DOHH2 (cell line): ENCODE data around the gene RCN1.

Experiments
- H3F3A ChIP-seq: fragments of 200-600 bp; sonication (generic), shearing (Covaris generic); 2 replicates; pipeline ENCODE4 v1.6.0; 2016; ENCODE audit warnings: antibody characterized with exemption, mild to moderate bottlenecking; ENCODE audit not compliant: control insufficient read depth, insufficient read depth
- H3K27ac ChIP-seq: fragments of 200-600 bp; sonication (generic); 2 replicates; pipeline ENCODE4 v1.5.1; 2014; ENCODE audit warnings: low read depth, mild to moderate bottlenecking, low read length, moderate library complexity
- H3K27me3 ChIP-seq: fragments of 200-600 bp; sonication (generic); 2 replicates; pipeline ENCODE4 v1.6.1; 2014; ENCODE audit warnings: mild to moderate bottlenecking, low read length, mixed read lengths; ENCODE audit not compliant: control insufficient read depth
- H3K36me3 ChIP-seq: fragments of 200-600 bp; sonication (generic); 2 replicates; pipeline ENCODE4 v1.6.1; 2014; ENCODE audit warnings: mild to moderate bottlenecking, low read length, moderate library complexity, mixed read lengths; ENCODE audit not compliant: control insufficient read depth
- H3K4me1 ChIP-seq: fragments of 200-600 bp; sonication (generic); 2 replicates; pipeline ENCODE4 v1.6.1; 2014; ENCODE audit warnings: mild to moderate bottlenecking, low read length, mixed read lengths; ENCODE audit not compliant: control insufficient read depth
- H3K4me2 ChIP-seq: fragments of 200-600 bp; sonication (generic); 2 replicates; pipeline ENCODE4 v1.6.0; 2014; ENCODE audit warnings: mild to moderate bottlenecking, low read length, moderate library complexity
- H3K4me3 ChIP-seq: fragments of 200-600 bp; sonication (generic); 2 replicates; pipeline ENCODE4 v1.5.1; 2014; ENCODE audit warnings: mild to moderate bottlenecking, low read length, mixed read lengths
- H3K79me2 ChIP-seq: fragments of 200-600 bp; sonication (generic); 2 replicates; pipeline ENCODE4 v1.6.1; 2014; ENCODE audit warnings: mild to moderate bottlenecking, low read length, mixed read lengths; ENCODE audit not compliant: control insufficient read depth
- H3K9me2 ChIP-seq: fragments of 200-600 bp; sonication (generic); replicated peaks from 2 replicates; pipeline ENCODE4 v1.6.1; 2014; ENCODE audit warnings: mild to moderate bottlenecking, low read length, mixed read lengths; ENCODE audit not compliant: control insufficient read depth
- H3K9me3 ChIP-seq: fragments of 200-600 bp; sonication (generic); 2 replicates; pipeline ENCODE4 v1.6.1; 2014; ENCODE audit warnings: antibody characterized with exemption, low read length, mixed read lengths; ENCODE audit not compliant: control insufficient read depth, insufficient read depth
- H4K20me1 ChIP-seq: fragments of 200-600 bp; sonication (generic); 2 replicates; pipeline ENCODE4 v1.6.0; 2014; ENCODE audit warnings: low read depth, mild to moderate bottlenecking, antibody characterized with exemption, low read length, moderate library complexity; ENCODE audit not compliant: control insufficient read depth, insufficient read depth
- EZH2phosphoT487 ChIP-seq: fragments of 200-600 bp; sonication (generic); IDR thresholded peaks from 2 replicates; pipeline ENCODE4 v1.6.1; 2017; ENCODE audit warnings: borderline replicate concordance, mild to moderate bottlenecking, antibody characterized with exemption, low read length, moderate library complexity, mixed read lengths
- TF ChIP-seq, protein P1 (sequence below): fragments of 200-600 bp; sonication (generic); IDR thresholded peaks from one replicate; pipeline ENCODE4 v1.5.1; 2014; ENCODE audit warnings: antibody characterized with exemption, mild to moderate bottlenecking, low read depth, low read length; ENCODE audit not compliant: poor library complexity, severe bottlenecking

The RCN1 gene

DNA sequence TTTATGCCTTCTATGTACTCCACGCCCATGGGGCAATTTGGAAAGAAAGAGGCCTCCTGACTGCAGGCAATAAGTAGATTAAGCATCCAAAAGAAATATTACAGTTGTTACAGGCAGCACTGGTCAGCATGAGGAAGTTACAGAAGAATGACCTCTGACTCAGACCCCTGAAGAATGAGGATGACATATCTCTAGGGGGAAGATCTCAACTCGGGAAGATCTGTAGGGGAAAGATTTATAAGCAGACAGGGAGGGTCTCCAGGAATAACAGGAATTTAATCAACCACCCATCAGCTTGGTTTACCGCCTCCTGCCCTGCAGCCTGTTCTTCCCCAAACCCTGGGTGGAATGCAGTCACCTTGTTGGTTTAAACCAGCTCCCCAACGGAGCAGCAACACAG is 58.0 kb downstream of the RCN1 start:
- no peak overlapping the region for H3K4me2 ChIP-seq
- no peaks in the 10 kb centered on the region for H3F3A ChIP-seq
- H3K4me3 ChIP-seq: no peak overlapping the region
- TF ChIP-seq, protein P1, sequence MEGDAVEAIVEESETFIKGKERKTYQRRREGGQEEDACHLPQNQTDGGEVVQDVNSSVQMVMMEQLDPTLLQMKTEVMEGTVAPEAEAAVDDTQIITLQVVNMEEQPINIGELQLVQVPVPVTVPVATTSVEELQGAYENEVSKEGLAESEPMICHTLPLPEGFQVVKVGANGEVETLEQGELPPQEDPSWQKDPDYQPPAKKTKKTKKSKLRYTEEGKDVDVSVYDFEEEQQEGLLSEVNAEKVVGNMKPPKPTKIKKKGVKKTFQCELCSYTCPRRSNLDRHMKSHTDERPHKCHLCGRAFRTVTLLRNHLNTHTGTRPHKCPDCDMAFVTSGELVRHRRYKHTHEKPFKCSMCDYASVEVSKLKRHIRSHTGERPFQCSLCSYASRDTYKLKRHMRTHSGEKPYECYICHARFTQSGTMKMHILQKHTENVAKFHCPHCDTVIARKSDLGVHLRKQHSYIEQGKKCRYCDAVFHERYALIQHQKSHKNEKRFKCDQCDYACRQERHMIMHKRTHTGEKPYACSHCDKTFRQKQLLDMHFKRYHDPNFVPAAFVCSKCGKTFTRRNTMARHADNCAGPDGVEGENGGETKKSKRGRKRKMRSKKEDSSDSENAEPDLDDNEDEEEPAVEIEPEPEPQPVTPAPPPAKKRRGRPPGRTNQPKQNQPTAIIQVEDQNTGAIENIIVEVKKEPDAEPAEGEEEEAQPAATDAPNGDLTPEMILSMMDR: no peak
- no peak for TF ChIP-seq EZH2phosphoT487
- H3K27ac ChIP-seq: no peak overlapping the region
- no peaks in the 10 kb centered on the region for H3K36me3 ChIP-seq
- H4K20me1 ChIP-seq: no peaks in the 10 kb centered on the region
- H3K9me2 ChIP-seq: no peaks in the 10 kb centered on the region
- H3K9me3 ChIP-seq: no peaks in the 10 kb centered on the region
- no peaks in the 10 kb centered on the region for H3K4me1 ChIP-seq
- no peaks in the 10 kb centered on the region for H3K27me3 ChIP-seq
- H3K79me2 ChIP-seq: no peaks in the 10 kb centered on the region

DNA sequence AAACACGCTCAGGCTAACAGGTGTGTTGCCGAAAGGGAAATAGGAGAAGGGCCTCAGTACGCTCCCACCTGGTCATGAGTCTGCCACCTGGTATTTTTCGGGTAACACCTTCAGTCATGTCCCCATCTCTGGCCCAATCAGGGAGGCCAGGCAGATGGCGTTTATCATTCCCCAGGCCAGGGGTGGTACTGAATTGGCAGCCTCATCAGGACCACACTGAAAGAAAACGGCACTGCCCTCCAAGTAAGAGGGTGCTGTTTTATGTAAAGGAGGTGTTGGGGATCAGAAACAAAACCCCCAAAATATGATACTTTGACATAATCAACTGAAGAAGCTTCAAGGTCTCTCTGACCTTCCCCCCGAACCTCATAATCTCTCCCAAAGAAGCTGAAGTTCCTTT is 58.9 kb downstream of the RCN1 start:
- Histone ChIP-seq H3K4me1 (no peaks in the 10 kb centered on the region), H3K36me3 (no peaks in the 10 kb centered on the region), H3K9me2 (no peaks in the 10 kb centered on the region), H3K4me3 (no peak overlapping the region), H3K4me2 (no peak overlapping the region), H4K20me1 (no peaks in the 10 kb centered on the region), H3K27ac (no peak overlapping the region), H3K9me3 (no peaks in the 10 kb centered on the region), H3K79me2 (no peaks in the 10 kb centered on the region), H3K27me3 (no peaks in the 10 kb centered on the region), H3F3A (no peaks in the 10 kb centered on the region)
- TF ChIP-seq, protein P1: no peak
- TF ChIP-seq EZH2phosphoT487: no peak

DNA sequence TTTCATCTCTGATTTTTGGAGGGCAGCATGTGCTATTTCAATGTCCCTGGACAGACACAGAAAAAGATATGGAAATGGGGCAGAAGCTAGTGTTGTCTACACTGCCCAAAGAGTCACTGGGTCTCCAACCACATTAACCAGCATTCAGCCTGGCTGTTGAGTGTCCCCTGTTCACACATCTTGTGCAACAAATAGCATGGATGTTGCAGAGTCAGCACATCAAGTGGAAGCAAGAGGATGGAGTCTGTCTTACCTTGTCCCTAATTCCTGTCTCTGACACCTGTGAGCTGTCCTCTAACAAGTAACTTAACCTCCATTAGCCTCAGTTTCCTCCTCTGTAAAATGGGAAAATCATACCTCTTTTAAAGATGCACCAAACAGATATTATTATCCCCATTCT is 60.2 kb downstream of the RCN1 start:
- H3K36me3 ChIP-seq: no peaks in the 10 kb centered on the region
- H3K79me2 ChIP-seq: no peaks in the 10 kb centered on the region
- H3K9me2 ChIP-seq: no peaks in the 10 kb centered on the region
- no peaks in the 10 kb centered on the region for H3F3A ChIP-seq
- TF ChIP-seq, protein P1: no peak
- TF ChIP-seq EZH2phosphoT487: no peak
- H3K4me2 ChIP-seq: no peak overlapping the region
- H3K9me3 ChIP-seq: no peaks in the 10 kb centered on the region
- no peaks in the 10 kb centered on the region for H3K4me1 ChIP-seq
- H3K27me3 ChIP-seq: no peaks in the 10 kb centered on the region
- H3K4me3 ChIP-seq: no peak overlapping the region
- H4K20me1 ChIP-seq: no peaks in the 10 kb centered on the region
- no peak overlapping the region for H3K27ac ChIP-seq

DNA sequence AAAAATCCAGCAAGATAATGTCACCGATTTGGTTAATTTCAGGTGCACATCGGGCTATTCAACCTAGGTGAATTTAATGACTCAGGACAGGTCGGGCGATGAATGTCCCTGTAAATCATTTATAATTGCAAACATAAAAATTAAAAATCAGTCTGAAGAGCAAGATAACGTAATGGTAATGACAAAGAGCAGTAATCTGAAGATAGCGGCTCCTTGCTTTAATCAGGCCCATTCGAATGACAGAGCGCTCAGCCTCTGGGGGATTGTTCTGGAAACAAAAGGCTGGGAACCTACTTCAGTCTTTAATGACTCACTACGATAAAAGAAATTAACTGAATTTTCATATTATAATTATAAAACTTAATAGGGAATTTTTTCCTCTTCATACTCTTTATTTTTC is 61.3 kb downstream of the RCN1 start:
- H3K27ac ChIP-seq: no peak overlapping the region
- H3K4me1 ChIP-seq: no peaks in the 10 kb centered on the region
- no peaks in the 10 kb centered on the region for H4K20me1 ChIP-seq
- no peaks in the 10 kb centered on the region for H3K9me3 ChIP-seq
- H3K36me3 ChIP-seq: no peaks in the 10 kb centered on the region
- TF ChIP-seq, protein P1: no peak
- no peak for TF ChIP-seq EZH2phosphoT487
- no peaks in the 10 kb centered on the region for H3F3A ChIP-seq
- H3K27me3 ChIP-seq: no peaks in the 10 kb centered on the region
- H3K9me2 ChIP-seq: no peaks in the 10 kb centered on the region
- H3K79me2 ChIP-seq: no peaks in the 10 kb centered on the region
- no peak overlapping the region for H3K4me3 ChIP-seq
- H3K4me2 ChIP-seq: no peak overlapping the region
